HG03097 (cell line): ENCODE data around the gene USP14.

Experiments
- ATAC-seq: cut with Tn5 transposase; IDR thresholded peaks from one replicate; pipeline ENCODE4 v1.9.1; 2021; ENCODE audit not compliant: unreplicated experiment, low FRiP score

USP14 gene

GRCh38 chr18:159037-159652, 788 bp downstream of the USP14 start:
- ATAC-seq: no peak

- no peak for ATAC-seq
Observed at GRCh38 chr18:159933-160332, 1.6 kb downstream of the USP14 start.

GRCh38 chr18:160831-161570, 2.6 kb downstream of the USP14 start:
- ATAC-seq: no peak

- ATAC-seq: no peak
Observed at GRCh38 chr18:172361-172760, 14.0 kb downstream of the USP14 start.

DNA sequence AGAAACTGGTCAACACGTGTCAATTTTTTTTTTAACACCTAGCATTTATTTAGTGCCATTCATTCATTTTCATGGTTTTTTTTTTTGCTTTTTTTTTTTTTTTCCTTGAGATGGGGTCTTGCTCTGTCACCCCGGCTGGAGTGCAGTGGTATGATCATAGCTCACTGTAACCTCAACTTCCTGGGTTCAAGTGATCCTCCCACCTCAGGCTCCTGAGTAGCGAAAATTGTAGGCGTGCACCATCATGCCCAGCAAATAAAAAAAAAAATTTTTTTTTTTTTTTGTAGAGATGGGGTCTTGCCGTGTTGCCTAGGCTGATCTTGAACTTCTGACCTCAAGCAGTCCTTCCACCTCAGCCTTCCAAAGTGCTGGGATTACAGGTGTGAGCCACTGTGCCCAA, 21.1 kb downstream of the USP14 start:
- no peak for ATAC-seq

GRCh38 chr18:181711-182110, 23.4 kb downstream of the USP14 start:
- ATAC-seq: no peak

DNA sequence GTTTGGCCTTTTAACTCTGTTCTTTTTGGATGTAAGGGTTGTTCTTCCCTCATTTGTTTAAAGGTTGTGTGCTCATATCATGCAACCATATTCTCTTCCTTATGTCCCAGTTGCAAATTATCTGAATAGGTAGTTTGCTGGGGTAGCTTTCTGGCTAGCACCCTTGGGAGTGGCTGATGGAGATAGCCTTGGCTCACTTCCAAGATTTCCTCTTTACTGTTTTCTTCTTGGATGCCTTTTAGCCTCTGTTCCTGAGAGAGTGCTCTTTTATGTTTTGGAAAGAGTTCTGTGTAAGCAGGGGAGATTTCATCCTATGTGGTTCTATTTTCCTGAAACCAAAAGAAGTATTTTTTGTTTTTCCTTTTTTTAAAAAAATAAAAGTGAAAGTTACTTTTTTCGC, 25.4 kb downstream of the USP14 start:
- no peak for ATAC-seq

GRCh38 chr18:189254-189653, 30.9 kb downstream of the USP14 start:
- no peak for ATAC-seq

DNA sequence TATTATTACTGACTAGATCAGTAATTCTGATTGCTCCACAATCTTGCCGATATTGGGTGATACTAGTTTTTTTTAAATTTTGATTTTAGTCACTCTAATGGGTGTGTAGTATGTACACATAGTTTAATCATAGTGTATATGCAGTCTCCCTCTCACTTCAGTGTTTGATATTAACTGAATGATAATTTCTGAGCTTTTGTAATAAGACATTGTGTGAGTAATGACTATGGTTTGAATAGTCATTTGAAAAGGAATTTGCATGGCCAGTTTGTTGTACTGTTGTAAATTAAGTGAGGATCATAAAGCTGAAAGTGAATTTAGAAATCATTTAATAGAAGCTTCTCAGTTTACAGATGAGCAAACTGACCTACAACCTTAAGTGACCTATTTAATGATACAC, 33.4 kb downstream of the USP14 start:
- ATAC-seq: no peak

DNA sequence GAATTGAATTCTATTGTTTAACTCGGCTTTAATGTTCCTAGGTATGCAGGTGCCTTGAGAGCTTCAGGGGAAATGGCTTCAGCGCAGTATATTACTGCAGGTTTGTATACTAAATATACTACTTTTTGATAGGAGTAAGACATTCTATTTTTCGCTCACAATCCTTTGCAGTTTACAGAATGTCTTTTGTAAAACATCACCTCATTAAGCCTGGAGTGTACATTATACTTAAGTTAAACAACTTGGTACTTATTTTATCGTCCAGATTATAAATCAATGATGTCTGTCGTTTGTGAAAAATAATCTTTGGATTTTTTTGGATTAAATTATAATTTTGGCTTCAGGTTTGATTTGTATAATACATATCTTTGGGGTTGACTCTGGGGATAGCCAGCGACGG, 34.4 kb downstream of the USP14 start:
- no peak for ATAC-seq

DNA sequence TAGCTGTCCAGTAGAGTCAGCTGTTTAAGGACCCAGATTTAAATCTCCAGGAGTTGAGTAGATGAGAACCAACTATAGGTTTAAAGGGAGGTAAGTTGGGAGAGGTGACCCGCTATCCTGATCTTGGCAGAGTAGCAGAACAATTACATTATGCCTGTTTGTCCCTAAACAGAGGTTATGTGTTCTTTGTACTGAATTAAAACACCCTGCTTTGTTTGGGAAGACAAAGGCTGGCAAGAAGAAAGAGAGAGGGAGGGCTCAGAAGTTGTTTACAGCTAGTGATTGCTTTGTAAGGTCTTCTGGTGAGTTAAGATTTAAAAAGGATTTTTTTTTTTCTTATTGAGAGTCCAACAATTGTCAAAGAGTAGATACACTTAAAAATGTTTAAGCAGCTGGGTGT, 37.3 kb downstream of the USP14 start:
- ATAC-seq: no peak

GRCh38 chr18:199214-199613, 40.9 kb downstream of the USP14 start:
- ATAC-seq: no peak

DNA sequence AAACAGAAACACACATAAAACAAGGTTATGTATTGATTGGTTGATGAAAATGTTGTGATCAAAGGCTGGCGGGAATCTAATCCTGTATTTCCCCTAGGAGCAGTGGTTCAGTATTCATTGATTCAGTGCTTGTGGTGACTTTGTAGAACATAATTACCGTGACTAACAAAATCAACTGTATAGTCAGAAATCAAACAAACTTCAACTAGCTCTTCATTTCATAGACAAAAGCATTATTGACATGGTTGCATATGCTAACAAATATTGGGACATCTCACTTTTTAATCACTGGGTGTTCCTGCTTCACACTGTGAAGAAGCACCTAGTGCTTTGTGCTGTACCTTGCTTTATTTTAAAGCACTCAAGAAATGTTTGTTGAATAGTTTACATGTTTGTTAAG, 41.4 kb downstream of the USP14 start:
- no peak for ATAC-seq

DNA sequence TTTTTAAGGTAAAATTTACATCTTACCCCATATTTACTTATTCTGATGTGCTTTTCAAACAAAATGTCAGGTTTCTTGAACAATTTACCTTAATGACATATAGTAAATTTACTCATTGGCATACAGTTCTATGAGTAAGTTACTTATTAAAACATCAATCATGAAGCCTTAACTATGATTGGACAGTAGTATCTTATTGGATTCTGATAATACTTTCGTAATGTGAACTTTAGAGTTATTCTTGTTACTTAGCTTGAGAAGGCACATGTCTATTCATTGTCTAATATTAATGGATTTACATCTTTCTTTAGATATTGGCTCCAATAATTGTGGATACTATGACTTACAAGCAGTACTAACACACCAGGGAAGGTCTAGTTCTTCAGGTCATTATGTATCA, 51.7 kb downstream of the USP14 start:
- no peak for ATAC-seq

GRCh38 chr18:210733-211132, 52.4 kb downstream of the USP14 start:
- no peak for ATAC-seq

GRCh38 chr18:211582-211981, 53.2 kb downstream of the USP14 start:
- ATAC-seq: no peak

- no peak for ATAC-seq
Observed at GRCh38 chr18:212780-213179, 54.4 kb downstream of the USP14 start.

DNA sequence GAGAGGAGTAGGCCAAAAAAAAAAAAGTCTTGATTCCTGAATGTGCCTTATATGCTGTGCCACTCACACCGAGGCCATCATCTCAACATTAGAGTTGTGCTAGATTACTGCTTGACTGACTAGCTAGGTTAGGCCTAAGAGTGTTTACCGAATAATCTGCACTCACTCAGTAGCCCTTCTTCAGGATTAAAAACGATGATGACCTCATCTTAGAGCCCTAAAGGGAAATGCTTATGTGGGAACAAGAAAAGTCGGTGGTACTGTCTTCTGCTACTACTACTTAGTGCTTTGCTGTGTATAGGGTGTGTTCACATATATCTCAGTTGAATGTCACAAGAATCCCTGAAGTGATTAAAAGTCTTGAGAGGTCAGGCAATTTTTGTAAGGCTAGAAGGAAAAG, 55.1 kb downstream of the USP14 start:
- no peak for ATAC-seq

- no peak for ATAC-seq
Observed at GRCh38 chr18:213966-214365, 55.6 kb downstream of the USP14 start.

- no peak for ATAC-seq
Observed at GRCh38 chr18:215448-216010, 57.2 kb downstream of the USP14 start.

- ATAC-seq: no peak
Observed at GRCh38 chr18:217532-218336, 59.4 kb downstream of the USP14 start.
